Measurements from ENCODE around the gene EIF4G3.

- TF ChIP-seq, protein P1, sequence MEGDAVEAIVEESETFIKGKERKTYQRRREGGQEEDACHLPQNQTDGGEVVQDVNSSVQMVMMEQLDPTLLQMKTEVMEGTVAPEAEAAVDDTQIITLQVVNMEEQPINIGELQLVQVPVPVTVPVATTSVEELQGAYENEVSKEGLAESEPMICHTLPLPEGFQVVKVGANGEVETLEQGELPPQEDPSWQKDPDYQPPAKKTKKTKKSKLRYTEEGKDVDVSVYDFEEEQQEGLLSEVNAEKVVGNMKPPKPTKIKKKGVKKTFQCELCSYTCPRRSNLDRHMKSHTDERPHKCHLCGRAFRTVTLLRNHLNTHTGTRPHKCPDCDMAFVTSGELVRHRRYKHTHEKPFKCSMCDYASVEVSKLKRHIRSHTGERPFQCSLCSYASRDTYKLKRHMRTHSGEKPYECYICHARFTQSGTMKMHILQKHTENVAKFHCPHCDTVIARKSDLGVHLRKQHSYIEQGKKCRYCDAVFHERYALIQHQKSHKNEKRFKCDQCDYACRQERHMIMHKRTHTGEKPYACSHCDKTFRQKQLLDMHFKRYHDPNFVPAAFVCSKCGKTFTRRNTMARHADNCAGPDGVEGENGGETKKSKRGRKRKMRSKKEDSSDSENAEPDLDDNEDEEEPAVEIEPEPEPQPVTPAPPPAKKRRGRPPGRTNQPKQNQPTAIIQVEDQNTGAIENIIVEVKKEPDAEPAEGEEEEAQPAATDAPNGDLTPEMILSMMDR (IDR thresholded peaks at IDR 0.05) = no peak
- no peak for TF ChIP-seq EZH2 (IDR thresholded peaks at IDR 0.05; ENCODE audit: borderline replicate concordance, insufficient read depth, low read depth, low read length, poor library complexity, severe bottlenecking)
Observed at GRCh38 chr1:20903437-20903836, 273.3 kb downstream of the EIF4G3 start.
